PC-9 (cell line): ENCODE results near the gene ADARB2.

ENCODE experiments used
- CTCF ChIP-seq: fragments of 200-600 bp; sonication (generic); conservative IDR thresholded peaks from 2 replicates; pipeline ENCODE4 v1.6.1; 2017; ENCODE audit warnings: mixed run types, antibody characterized with exemption, mild to moderate bottlenecking, moderate library complexity
- EZH2 ChIP-seq: fragments of 200-600 bp; sonication (generic); IDR thresholded peaks from 2 replicates; pipeline ENCODE4 v1.8.0; 2017; ENCODE audit warnings: antibody characterized with exemption, low read depth

DNA sequence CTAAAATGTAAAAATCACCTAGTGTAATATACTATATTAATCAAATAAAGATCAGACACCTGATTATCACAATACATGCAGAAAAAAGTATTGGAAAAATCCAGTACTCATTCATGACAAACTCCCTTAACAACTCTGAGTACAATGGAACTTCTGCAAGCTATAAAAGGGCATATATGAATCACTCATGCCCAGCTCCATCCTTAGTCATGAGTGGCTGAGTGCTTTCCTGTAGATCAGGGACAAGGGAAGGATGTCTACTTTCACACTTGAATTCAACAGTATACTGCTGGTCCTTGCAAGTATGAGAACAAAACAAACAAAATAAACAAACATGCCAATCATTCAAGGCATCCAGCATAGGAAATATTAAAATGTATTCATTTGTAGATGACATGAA is 116.5 kb downstream of the ADARB2 start:
- TF ChIP-seq CTCF = no peak
- TF ChIP-seq EZH2 = no peak
